ENCODE measurements around the gene GUCA2A. TPM values are rescaled to one million over a fixed set of nuclear protein-coding genes. Genes with fewer than 3 reads are reported as not detected.

GUCA2A gene
- total and polyA plus RNA-seq, 9 of the 15 experiments (the other 6 are each of a cell fraction or from before 2014, with no cell fraction given): not detected

GRCh38 chr1:42118125-42118524 lies 46.4 kb downstream of the GUCA2A start (continued):
- TF ChIP-seq, protein P1, sequence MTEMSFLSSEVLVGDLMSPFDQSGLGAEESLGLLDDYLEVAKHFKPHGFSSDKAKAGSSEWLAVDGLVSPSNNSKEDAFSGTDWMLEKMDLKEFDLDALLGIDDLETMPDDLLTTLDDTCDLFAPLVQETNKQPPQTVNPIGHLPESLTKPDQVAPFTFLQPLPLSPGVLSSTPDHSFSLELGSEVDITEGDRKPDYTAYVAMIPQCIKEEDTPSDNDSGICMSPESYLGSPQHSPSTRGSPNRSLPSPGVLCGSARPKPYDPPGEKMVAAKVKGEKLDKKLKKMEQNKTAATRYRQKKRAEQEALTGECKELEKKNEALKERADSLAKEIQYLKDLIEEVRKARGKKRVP (CRISPR knock-in tag; IDR thresholded peaks at IDR 0.05): no peak
- TF ChIP-seq ZNF778 (CRISPR knock-in tag; IDR thresholded peaks at IDR 0.05): no peak
- no peak for TF ChIP-seq ARID3B (CRISPR knock-in tag; IDR thresholded peaks at IDR 0.05; ENCODE audit: borderline replicate concordance)
- TF ChIP-seq, protein P2, sequence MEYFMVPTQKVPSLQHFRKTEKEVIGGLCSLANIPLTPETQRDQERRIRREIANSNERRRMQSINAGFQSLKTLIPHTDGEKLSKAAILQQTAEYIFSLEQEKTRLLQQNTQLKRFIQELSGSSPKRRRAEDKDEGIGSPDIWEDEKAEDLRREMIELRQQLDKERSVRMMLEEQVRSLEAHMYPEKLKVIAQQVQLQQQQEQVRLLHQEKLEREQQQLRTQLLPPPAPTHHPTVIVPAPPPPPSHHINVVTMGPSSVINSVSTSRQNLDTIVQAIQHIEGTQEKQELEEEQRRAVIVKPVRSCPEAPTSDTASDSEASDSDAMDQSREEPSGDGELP (CRISPR knock-in tag; IDR thresholded peaks at IDR 0.05; ENCODE audit: borderline replicate concordance): no peak
- no peak for TF ChIP-seq YY1 (IDR thresholded peaks at IDR 0.05; ENCODE audit: borderline replicate concordance in 1 of 3, control insufficient read depth in 1 of 3, extremely low read depth in 1 of 3, insufficient read depth in 3 of 3, insufficient read length in 1 of 3, insufficient replicate concordance in 2 of 3, low read depth in 1 of 3, low read length in 2 of 3)
- TF ChIP-seq CREB3L1 (IDR thresholded peaks at IDR 0.05; ENCODE audit: borderline replicate concordance, low read depth): no peak

Data from K562 (cell line).